GM18499 (cell line): Measurements from ENCODE around the gene SIL1.
"Not testable (repeated sequence)": the region's sequence is repeated elsewhere in the genome, so short reads cannot be mapped to it uniquely, and the experiment has no call there.

Experiments
- ATAC-seq: cut with Tn5 transposase; IDR thresholded peaks from one replicate; pipeline ENCODE4 v1.9.1; 2021; ENCODE audit warnings: moderate number of reproducible peaks; ENCODE audit not compliant: insufficient read depth, unreplicated experiment

The SIL1 gene

DNA sequence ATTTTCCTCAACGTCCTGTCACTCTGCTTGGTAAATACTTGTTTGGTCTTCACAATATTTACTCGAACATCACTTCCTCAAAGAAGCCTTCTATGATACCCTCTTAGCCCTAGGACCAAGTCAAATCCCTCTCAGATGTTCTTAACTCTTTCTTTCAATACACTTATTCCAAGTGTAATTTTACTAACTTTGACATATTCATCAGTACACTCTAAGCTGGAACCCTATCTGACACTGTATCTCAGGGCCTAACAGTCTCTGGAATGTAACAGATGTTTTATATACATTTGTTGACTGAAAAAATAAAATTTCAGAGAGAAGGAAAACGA lies 19.6 kb downstream of the SIL1 start:
- no peak for ATAC-seq

GRCh38 chr5:139177809-139178588 lies 20.2 kb downstream of the SIL1 start:
- ATAC-seq: no peak

DNA sequence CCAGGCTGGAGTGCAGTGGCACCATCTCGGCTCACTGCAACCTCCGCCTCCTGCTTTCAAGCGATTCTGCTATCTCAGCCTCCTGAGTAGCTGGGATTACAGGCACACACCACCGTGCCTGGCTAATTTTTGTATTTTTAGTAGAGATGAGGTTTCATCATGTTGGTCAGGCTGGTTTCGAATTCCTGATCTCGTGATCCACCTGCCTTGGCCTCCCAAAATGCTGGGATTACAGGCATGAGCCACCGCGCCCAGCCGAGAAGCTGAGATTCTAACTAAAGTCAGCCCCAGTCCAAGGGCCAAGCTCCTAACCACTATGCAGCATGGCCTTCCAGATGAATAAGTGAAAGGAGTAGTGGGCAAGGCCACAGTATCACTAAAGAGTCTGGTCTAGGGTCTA lies 20.9 kb downstream of the SIL1 start:
- not testable (repeated sequence) for ATAC-seq

DNA sequence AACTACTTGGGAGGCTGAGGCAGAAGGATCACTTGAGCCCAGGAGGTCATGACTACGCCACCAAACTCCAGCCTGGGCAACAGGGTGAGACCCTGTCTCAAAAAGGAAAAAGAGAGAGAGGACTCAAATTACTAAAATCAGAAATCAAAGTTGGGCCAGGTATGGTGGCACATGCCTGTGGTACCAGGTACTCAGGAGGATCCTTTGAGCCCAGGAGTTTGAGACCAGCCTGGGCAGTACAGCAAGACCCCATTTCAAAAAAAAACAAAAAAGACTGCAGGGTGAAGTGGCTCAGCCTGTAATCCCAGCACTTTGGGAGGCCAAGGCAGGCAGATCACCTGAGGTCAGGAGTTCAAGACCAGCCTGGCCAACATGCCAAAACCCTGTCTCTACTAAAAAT lies 23.8 kb downstream of the SIL1 start:
- not testable (repeated sequence) for ATAC-seq

- ATAC-seq: no peak
These were observed 26.3 kb downstream of the SIL1 start for GRCh38 chr5:139171779-139172404.

GRCh38 chr5:139167952-139168720 lies 30.0 kb downstream of the SIL1 start:
- ATAC-seq: no peak

- no peak for ATAC-seq
These were observed 30.6 kb downstream of the SIL1 start for GRCh38 chr5:139167533-139167932.

GRCh38 chr5:139167063-139167462 lies 31.1 kb downstream of the SIL1 start:
- ATAC-seq: no peak

DNA sequence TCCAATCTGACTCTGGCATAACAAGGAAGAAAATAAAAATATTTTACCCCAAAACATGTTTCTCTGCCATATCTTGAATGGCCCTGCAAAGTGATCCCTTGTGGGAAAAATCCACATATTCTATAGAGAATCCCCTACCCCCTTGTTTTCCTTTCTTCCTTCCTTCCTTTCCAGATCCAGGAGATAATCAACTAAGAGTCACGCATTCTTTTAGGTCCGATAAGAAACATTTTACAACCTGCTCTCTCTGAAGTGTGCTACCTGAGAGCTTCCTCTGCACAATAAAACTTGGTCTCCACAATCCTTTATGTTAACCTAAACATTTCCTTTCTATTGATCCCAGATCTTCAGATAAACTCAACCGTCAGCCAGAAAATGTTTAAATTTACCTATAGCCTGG lies 33.3 kb downstream of the SIL1 start:
- not testable (repeated sequence) for ATAC-seq

DNA sequence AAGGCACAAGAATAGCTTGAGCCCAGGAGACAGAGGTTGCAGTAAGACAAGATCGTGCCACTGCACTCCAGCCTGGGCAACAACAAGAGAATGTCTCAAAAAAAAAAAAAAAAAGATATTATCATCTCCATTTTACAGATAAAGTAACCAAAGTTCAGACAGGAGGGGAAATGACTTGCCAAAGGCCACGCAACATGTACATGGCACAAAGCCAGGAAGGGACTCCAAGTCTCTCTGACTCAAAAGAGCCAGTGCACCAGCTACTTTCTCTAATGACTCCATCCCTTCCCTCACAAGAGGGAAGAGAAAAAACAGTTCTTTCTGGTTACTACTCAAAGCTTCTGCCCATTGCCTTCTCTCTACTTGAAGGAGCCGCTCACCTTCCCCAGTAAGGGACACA lies 34.1 kb downstream of the SIL1 start:
- no peak for ATAC-seq

- ATAC-seq: no peak
These were observed 35.7 kb downstream of the SIL1 start for GRCh38 chr5:139162448-139162847.

GRCh38 chr5:139158791-139159190 lies 39.4 kb downstream of the SIL1 start:
- ATAC-seq: no peak

GRCh38 chr5:139157556-139157955 lies 40.6 kb downstream of the SIL1 start:
- ATAC-seq: no peak

DNA sequence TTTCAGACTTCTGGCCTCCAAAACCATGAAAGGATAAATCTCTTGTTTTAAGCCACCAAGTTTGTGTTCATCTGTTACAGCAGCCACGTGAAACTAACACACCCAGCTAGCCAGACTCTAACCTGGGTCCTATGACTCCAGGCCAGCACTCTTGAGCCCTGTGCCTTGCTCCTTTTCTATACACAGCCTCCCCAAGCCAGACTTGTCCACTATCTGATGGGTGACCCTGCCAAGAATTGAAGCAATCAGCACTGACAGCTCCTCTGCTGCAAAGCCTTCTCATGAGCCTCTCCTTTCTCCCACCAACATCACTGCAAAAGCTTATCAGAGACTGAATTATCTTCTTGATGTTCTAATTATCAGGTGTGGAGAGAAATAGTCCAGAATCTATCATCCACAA lies 41.4 kb downstream of the SIL1 start:
- no peak for ATAC-seq

DNA sequence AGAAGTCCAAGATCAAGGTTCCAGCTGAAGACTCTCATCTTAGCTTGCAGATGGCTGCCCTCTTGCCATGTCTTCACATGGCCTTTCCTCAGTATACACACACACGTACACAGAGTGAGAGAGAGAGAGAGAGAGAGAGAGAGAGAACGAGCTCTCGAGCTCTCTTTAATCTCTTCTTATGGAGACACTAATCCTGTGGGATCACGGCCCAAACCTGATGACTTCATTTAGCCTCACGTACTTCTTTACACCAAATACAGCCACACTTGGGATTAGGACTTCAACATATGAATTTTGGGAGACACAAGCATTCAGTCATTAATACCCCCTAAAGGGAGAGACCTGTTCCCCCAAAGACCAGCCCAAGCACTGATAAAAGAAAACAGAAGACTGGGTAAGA lies 42.8 kb downstream of the SIL1 start:
- no peak for ATAC-seq

DNA sequence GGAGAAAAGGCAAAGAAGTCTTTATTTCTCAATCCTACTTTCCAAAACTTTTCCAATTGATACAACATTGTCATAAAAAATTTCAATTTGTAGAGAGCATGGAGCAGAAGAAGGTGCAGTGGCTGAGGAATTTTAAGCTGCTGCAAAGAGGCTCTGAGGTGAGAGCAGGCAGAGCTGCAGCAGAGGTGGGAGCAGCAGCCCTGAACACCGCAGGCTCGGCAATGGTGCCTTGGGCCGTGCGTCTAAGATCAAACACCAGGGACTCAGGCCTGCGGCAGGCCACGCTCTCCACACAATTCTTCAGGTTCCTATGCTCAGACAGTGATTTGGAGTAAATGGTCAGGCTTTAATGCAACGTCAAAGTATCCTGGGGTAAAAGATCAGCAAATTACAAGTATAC lies 46.3 kb downstream of the SIL1 start:
- no peak for ATAC-seq

DNA sequence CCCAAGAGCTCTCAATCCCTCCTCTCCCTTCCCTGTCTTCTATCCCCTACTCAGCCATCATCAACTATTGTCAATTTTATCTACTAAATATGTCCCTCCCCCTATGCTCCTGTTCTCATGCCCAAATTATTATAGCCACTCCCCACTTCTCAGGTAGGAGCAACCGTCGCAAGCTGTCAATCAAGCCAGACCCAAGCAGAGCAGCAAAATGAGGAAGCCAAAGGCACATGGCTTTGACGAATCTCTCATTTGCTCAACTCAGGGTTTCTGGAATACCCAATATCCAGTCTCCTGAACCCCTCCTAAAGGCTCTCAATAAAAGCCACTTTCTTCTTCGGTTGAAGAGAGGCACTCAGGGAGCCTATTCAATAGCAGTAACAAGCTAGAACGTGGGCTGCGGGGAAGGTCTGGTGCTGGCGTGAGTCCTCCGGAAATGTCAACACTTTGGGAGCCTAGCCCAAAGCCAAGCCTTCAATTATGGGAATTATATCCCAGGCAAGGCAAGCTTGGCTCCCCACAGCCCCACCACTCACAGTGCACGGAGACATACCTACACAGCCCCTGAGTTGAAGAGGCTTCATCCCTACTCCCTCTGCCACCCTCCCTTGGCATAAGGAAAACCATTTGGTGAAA lies 47.7 kb downstream of the SIL1 start:
- no peak for ATAC-seq

GRCh38 chr5:139149477-139150199 lies 48.5 kb downstream of the SIL1 start:
- ATAC-seq: no peak

- ATAC-seq: no peak
These were observed 49.2 kb downstream of the SIL1 start for GRCh38 chr5:139148986-139149385.

DNA sequence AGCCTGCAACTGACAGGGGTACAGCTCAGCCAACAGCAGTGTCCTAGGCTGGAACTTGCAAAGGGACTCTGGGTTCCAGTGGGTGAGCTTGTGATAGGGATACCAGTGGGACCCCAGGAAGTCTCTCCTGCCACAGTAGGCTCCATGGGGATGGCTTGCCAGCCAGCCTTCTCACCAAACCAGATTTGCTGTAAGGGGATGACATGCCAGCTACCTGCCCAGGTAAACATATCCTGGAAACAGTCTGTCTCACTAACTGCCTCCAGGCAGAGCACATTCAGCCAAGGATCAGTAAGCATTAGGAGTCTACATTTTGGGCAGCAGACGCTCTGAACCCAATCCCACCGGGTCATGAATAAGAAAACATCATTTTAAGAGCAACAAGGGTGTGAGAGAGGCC lies 49.9 kb downstream of the SIL1 start:
- ATAC-seq: no peak
